GM19328 (cell line): Measurements from ENCODE around the gene RGS3.

Experiments used
- ATAC-seq: cut with Tn5 transposase; IDR thresholded peaks from one replicate; pipeline ENCODE4 v1.9.1; 2021; ENCODE audit warnings: mild to moderate bottlenecking, moderate library complexity; ENCODE audit not compliant: unreplicated experiment

Gene RGS3

DNA sequence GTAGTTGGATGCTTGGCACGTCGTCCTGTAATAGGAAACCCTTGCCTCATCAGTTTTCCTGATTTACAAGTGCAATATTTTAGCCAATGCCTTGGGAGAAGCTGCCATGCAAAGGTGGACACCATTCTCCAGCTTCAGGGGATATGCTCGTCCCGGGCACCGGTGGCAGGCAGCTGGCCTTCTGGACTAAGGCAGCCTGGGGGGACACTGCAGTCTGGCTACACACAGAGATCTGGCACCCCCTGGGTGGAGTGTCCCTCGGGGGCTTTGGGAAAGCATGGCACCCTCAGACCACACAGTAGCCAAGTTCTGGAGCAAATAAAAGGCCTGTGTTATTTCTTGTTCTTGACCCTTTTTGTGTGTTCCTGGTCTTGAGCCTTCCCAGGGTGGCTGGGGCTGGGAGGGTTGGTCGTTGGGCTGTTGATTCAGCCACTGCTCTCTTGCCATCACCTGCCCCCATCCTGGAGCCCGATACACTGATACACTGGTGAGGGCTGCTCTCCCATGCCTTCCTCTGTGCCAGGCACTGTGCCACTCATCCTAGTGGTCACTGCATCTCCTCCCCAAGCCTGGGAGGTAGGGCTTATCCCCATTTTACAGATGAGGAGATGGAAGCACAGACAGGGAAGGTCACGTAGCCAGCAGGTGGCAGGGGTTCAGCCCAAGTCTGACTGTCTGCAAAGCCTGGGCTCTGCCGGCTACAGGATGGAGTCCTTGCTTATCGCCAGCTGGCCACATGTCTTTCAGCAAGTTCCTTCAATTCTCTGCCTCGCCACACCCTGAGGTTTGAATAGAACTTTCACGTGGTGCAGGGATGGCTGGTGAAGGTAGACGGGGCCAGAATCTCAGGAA, 134.1 kb downstream of the RGS3 start:
- no peak for ATAC-seq

DNA sequence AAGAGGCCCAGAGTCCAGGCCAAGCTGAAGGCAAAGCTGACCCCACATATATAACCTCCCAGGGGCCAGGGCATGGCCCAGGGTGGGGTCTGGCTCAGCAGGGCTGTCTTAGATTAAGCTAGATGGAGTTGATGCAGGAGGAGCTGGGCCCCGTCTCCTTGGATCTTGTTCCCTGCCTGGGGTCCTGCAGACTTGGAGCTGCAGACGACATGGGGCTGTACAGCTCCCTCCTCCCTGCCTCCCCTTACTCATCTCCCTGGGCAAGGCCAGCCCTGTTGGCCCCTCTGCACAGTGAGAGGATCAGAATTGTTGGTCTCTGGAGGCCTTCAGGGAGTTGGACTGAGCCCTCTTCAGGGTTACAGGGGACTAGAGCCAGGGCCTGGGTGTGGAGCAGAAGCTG, 134.9 kb downstream of the RGS3 start:
- ATAC-seq = no peak

DNA sequence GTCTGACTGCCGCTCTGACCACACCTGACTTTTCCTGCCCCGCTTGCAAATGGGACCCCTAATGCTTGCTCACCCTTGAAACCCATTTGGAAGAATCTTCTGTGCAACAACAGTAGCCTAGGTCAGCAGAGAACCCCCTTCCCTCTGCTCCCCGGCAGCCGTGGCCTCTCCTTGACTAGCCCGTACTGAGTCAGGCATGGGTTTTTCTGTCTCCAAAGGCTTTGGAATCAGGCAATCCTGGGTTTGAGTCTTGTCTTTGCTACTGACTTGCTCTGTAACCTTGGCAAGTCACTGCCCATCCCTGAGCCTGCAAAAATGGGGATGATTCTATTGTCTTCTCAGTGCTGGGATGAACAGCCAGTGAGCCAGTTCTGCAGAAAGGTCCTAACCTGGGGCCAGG, 135.4 kb downstream of the RGS3 start:
- no peak for ATAC-seq

DNA sequence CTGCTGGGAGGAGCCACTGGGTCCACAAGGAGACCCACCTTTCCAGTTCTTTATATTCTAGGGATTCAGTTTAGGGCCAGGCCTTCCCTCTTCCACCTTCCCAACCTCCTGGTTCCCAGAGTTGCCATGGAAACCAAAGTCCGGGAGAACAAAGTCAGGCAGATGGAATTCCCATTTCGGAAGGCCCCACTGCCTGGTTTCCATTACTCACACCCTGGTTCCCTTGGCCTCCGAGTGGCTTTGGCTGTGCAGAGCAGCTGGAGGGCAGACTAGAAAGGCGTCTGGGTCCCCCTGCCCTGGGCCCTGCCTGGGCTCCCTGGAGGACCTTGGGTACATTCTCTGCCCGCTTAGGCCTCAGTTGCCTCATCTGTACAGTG, 136.1 kb downstream of the RGS3 start:
- ATAC-seq = no peak

DNA sequence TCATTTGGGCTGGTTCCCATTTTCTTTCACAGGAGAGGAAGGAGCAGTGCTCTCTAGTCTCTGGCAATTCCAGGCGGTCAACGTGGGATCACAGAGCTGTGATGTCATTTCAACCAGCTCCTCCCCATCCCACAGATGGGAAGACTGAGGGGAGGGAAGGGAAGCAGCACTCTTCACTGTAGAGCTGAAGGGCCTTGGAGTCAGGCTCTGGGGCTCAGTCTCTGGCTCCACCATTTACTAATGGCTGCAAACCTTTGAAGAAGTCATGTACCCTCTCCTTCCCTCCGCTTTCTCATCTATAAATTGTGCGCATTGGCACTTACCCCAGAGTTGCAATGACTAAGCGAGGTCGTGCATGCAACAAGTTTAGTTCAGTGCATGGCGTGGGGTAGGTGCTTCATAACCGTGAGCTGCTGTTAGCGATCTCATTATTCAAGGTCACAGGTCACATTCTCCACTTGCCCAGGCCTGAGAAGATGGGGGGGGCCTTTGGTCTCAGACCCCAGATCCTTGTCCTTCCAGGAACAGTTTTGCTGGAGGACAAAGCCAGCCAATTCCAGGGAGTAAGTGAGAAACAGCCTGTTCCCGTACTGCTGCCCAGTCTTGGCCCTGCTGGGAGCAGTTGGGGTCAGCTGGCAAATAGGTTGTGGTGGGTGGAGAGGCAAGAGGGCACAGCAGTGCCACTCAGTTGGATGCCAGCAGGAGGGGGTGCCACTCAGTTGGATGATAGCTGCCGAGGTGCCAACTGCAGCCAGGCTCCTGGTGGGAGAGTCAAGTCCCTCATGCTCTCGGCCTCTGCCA, 136.7 kb downstream of the RGS3 start:
- no peak for ATAC-seq

DNA sequence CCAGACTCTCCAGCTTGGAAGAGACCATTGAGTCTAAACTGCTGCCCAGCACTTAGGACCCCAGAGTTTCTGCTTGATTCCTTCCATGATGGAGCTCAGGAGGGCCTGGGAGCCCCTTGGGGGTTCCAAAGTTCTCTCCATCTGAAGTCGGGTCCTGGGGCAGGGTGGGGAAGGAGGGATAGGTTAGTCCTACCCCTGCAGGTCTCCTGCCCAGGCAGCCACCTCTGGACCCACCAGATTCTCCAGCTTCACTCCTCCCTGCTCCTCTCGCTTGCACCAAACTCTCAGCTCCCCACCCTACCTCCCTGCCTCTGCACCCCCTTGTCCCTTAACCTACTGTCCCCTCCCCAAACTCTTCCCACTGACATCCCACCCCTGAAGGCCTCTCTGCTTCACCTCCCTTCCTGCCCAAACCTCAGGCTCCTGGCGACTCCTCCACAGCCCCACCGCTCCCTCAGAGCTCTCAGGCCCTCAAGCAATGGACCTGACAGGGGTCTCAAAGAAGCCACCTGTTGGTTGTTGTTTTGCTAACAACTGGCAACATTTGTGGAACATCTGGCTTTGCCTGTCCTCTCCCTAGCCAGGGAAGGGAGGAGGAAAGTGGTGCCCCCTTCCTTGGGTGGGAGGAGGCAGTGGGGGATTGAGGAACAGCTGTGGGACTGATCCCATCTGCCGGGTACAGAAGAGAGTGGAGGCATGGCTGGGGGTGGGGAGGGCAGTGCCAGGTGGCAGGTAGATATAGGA, 137.5 kb downstream of the RGS3 start:
- ATAC-seq = no peak

DNA sequence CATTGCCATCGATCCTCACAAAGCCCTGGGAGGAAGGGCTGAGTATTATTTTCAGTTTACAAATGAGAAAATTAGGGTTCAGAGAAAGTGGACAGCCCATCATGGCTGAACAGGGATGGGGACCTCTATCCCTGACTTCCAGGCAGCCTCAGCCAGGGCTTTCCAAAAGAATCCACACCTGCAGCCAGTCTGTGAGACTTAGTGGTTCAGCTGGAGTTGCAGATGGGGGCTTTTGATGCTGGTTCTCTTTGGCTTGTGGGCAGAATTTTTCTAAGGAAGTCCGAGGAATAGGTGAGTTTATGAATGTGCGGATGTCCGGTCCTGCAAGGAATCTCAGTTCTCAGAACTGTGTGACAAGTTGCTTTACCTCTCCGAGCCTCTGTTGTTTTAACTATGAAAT, 138.1 kb downstream of the RGS3 start:
- no peak for ATAC-seq

DNA sequence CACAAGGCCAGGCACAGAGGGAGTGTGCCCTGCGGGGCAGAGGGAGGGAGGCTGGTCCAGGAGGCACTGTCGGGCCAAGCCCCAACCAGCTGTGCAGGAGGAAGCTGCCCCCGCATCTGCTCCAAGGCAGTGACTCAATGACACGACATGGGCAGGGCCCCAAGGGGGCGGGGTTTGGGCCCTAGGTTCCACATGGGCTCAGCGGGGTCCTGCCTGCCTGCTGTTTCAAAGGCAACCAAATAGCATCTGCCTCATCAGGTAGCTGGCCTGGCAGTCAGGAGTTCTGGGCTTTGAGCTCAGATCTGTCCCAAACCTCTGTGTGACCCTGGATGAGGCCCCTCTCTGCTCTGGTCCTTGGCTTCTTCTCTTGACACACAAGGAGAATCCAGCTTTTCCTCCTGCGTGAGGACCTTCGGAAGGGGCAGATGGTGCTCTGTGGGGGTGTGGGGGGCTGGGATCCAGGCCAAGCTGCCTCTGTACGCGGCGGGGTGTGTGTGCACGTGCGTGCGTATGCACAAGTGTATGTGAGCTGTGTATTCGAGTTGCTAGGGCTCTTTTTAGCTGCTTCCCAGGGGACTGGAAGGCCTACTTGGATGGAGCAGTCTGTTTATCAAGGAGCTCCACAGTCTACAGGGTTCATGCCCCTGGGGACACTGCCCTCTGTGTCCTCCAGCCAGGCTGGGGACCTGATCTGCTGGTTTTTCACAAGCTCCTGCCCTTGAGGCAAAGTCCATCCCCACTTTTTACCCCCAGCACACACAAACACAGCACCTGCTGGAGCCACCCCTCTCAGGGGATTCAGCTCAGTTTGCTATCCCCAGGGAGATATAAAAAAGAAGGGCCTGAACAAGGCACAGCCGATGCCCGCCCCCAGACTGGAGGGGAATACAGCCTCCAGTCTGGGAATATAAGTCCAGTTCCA, 138.9 kb downstream of the RGS3 start:
- no peak for ATAC-seq

DNA sequence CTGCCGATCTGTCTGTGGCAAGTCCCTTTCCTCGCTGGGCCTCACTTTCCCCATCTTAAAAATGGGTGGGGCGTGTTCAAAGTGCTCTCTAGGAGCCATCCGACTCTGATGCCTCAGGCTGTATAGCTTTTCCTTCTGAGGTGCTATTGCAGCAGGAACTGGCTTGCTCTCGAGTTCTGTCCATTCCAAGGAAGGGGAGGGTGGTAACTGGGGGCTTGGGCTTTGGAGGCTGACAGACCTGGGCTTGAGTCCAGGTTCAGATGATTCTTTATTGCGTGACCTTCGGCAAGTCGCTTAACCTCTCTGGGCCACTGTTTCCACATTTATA, 139.5 kb downstream of the RGS3 start:
- no peak for ATAC-seq

DNA sequence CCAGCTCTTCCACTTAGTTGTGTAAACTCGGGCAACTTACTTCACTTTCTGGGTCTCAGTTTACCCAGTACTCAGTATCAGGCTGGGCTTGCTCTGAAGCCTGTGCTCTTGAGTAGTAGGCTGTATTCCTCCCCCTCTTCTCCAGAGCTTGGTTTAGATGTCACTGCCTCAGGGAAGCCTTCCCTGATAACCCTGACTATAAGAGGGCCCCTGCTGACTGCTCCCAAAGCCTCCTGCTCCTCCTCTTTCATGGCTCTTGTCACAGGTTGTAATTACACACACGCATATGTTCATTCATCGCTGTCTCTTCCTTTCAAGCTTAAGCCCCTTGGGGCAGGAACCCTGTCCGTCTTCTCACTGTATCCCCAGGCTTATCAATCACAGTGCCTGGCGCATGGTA, 140.2 kb downstream of the RGS3 start:
- ATAC-seq = no peak

DNA sequence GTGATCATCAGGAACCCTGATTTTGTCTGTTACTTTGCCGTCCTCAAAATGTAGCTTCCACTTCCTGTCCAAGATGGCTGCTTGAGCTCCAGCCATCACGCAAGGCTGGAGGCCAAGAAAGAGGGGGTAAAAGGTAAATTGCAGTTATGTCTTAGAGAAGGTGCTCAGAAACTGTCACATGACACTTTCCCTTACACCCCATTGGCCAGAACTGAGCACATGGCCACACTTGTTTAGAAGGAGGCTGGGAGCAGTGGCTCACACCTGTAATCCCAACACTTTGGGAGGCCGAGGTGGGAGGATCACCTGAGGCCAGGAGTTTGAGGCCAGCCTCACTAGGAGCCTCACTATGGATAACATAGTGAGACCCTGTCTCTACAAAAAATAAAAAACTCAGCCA, 140.9 kb downstream of the RGS3 start:
- no peak for ATAC-seq

DNA sequence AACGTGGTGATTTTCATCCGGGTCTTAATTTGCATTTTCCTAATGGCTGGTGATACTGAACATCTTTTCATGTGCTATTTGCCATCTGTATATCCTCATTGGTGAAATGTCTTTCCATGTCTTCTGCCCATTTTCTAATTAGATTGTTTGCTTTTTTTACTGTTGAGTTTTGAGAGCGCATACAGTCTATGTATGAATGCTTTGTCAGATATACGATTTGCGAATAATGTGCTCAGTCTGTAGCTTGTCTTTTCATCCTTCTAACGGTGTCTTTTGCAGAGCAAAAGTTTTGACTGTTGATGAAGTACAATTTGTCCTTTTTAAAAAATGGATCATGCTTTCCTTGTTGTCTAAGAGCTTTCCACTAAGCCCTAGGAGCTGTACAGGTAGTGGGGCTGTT, 143.0 kb downstream of the RGS3 start:
- ATAC-seq = no peak

DNA sequence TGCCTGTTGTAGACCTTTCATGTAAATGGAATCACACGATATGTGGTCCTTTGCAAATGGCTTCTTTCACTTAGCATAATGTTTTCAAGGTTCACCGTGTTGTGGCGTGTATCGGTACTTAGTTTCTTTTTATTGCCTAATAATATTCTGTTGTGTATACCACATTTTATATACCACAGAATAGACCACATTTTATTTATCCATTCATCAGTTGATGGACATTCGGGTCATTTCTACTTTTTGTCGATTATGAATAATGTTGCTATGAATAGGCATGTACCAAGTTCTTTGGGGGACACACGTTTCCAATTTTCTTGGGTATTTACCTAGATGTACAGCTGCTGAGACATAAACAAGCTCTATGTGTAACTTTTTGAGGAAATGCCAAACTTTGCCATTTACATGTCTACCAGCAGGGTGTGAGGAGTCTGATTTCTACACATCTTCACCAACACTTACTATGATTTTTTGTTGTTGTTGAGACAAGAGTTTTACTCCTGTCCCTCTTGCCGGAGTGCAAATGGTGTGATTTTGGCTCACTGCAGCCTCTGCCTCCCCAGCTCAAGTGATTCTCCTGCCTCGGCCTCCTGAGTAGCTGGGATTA, 144.7 kb downstream of the RGS3 start:
- ATAC-seq = no peak

DNA sequence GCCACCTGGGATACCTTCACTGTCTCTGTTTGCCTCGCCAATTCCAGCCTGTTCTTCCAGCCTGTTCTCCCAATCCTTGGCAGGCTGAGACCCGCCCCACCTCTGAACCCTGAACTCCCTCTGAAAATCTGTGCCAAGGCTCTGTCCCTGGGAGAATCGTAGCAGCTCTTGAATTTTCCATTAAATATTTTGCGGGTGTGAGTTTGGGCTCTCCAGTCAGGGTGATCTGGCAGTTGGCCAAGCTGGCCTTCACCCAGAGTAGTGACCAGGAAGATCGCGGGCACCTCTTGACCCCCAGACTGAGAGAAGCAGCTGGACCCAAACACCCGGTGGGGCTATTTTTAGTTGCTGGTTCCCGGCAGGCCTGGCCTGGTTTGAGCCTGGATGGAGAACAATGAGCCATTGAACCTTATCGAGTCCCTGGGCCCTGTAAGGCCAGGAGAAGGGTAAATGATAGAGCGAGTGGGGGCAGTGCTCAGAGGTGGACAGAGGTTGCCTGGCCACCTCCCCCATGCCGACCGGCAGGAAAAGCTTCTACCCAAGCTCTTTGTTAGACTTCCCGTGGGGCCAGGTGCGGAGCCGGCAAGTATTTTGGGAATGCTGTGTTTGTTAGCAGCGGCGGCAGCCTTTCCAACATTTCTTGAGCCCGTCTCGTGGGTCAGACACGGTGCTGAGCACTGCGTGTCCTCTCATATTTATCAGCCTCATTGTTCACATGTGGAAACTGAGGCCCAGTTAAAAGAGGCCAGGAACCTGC, 146.2 kb downstream of the RGS3 start:
- no peak for ATAC-seq

DNA sequence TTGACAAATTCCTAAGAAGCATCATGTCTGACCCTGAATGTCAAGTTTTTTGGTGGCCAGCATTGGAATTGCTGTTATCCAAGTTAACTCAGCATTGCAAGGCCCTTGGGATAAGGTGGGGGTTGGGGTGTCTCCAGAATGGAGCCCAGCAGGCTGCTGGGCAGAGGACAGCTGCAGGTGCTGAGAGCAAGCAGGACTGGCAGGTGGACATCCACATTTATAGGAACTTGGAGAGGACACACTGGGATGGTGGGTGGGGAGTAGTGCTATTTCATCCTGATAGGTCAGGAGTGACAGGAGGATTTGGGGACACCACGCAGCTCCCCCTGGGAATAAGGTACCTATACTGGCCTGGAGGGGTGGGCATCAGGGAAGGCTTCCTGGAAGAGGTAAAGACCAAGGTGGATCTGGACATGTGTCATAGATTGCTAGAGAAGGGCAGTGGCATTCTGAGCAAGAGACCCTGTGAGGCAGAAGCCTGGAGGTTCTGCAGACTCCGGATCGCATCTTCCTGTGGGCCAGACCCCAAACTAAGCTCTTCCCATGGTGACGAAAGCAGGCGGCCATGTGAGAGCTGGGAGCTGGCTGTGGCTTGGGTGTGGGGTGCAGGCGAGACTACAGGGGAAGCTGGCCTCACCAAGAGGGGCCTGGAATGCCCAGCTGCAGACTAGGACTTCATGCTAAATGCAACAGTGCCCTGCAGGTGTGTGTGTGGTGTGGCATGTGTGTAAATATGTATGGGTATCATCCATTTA, 148.1 kb downstream of the RGS3 start:
- no peak for ATAC-seq

DNA sequence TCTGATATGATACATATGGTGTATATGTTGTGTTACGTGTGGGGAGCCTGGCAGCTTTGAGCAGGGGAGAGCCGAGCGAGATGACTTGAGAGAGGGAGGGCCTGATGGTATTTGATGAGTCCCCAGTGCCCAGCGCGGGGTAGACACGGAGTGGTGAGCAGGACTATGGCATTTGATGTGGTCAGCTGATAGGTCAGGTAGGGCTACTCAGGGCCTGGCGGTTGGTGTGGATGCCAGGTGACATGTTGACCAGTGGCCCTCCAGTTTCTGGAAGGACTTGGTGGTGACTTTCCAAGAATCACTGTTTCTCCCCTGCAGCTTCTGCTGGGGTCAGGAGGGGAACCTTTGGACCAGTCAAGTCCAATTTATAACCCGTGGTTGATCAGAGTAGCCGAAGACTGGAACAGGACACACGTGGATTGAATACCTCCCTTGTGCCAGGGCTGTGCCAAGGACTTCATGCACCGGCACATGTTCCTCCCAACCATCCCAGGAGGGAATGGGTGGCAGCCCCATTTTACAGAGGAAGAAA, 148.8 kb downstream of the RGS3 start:
- ATAC-seq = no peak

DNA sequence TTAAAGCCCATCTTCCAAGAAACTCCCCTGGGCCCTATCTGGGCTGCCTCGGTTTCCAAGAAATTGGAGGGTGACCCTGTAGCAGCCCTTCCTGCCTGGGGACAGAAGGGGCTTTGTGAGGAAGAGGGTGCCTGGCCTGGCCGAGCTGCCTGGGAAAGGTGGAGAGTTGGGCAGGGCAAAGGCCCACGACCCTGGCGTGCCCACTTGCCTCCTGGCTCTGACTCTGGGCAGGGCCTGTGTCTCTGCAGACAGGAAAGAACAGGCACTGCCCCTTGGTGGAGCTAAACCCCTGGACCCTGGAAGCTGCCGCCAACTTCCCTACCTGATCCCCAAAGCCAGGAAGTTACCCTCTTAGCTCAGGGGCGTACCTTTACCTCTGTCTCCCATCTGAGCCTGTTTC, 149.3 kb downstream of the RGS3 start:
- ATAC-seq = no peak

DNA sequence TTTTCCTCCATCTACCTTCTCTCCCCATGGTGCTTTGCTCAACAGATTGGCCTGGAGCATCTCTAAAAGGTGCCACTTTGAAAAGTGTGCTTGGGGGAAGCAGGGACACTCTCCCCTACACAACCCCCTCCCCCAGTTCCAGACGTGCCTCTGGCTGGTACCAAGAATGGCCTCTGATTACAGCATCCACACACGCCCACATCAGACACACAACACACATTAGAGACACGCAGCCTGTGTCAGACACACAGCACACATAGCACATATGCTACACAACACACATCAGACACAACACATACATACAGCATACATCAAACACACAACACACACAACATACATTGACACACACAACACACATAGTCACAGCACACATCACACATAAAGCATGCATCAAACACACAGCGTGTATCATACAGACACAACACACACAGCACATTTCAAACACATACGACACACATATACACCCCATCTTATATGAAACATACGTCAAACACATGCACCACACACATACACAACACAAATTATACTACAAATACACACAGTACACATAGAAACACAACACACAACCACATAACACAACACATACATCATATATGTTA, 150.4 kb downstream of the RGS3 start:
- ATAC-seq = no peak
